HuH-7 (cell line): ENCODE measurements around the gene CD2AP.
"Not testable (repeated sequence)": the region's sequence is repeated elsewhere in the genome, so short reads cannot be mapped to it uniquely, and the experiment has no call there.

Source experiments
- DNase-seq: peaks from one replicate; pipeline ENCODE4 v3.0.0; 2011; ENCODE audit warnings: low spot score

CD2AP gene

GRCh38 chr6:47566602-47567001 is 89.0 kb downstream of the CD2AP start:
- DNase-seq: not testable (repeated sequence)

DNA sequence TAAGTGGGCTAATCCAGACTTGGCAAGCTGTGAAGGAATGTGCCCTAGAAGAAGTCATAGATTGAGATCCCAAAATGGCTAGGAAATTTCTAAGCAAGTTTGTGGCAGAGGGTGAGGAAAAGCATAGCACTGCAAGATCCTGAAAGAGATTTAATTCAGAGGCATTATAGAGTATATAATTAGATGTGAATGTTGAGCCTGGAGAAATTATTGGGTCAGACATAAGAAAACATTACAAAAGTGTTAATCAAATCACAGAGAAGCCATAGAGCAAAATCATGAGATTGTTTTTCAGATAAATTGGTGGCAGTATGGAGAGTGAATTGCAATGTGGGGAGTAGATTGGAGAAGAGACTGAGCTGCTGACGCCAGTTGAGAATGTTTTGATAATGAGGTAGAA is 90.0 kb downstream of the CD2AP start:
- no peak for DNase-seq

DNA sequence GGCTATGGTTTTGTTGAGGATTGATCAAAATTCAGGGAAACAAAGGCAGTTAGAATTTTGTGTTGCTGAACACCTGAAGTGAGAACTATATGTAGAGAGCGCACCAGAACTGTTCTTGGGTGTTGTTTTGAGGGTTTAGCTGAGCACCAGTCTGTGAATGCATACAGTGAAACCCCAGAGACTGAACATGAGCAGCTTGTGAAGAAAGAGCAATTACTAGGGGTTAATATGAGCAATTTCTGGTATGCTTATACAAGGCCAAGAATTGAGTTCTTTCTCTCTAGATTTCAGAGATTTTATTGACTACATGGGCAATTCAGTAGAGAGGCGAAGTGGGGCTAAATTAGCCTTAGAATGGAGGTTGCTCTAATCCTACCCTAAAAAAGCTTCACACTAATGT is 93.9 kb downstream of the CD2AP start:
- DNase-seq: no peak

DNA sequence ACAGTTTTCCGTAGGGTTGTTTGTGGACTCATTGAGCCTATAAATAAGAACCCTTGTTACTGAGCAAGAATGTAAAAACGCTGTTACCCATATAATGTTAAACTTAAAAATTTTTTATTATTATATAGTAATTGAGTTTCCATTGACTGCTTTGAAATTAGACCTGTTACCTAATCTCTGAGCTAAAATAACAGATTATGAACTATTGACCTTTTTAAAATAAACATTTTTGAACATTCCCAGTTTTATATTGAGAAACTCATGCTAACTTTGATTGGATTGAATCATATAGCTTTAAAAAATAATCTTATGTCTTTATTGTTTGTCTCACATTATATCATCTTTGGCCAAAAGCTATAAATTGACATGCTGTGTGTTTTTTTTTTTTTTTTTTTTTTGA is 95.5 kb downstream of the CD2AP start:
- DNase-seq: no peak

DNA sequence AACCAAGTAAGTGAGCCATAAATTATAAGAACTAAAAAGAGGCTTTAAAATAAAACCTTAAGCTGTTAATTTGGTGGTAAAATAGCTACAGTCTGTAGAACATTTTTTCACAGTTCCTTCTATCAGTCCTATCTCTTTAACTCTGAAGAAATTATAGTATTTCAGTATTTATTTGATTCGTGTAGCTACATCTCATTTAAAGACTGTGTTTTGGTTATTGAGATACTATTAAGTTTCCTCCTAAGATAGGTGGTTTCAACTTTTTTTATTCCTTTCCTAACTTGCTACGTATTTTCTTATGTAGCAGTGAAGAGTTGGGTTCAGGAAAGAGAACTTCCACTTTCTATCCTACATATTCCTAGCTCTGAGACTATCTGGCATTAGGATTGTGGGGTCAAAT is 97.2 kb downstream of the CD2AP start:
- no peak for DNase-seq

GRCh38 chr6:47579040-47579439 is 101.5 kb downstream of the CD2AP start:
- DNase-seq: no peak

- DNase-seq: no peak
These were observed 104.0 kb downstream of the CD2AP start for GRCh38 chr6:47581591-47581990.

DNA sequence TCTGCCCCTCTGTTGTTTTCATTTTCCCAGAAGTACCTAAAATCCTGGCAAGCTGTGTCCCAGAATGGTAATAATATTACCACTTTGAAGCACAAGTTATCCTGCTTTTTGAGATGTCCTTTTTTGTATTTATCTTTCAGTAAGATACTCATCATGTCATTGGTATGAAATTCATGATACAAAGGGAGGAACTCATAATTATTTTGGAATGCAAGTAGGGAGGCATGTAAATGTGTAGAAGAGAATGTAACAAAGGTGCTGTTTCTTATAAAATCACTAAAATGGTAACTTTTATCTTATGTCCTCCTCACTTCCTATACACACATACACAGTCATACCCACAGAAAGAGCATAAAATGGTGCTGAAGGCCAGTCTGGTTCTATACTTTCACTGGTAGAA is 109.9 kb downstream of the CD2AP start:
- no peak for DNase-seq

- DNase-seq: no peak
These were observed 114.7 kb downstream of the CD2AP start for GRCh38 chr6:47592131-47592840.

DNA sequence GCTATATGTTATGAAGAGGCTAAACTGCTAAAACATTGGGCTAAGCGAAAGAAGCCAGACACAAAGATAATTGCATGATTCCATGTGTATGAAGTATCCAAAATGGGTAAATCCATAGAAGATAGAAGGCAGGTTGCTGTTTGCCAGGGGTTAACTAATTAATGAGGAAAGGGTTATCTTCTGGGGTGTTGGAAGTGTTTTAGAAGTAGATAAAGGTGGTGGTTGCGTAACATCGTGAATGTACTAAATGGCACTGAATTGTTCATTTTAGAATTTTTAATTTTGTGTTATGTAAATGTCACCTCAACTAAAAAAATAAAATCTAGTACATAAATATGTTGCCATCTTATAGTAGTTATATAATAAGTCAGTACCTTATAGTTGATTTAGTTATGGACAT is 116.4 kb downstream of the CD2AP start:
- DNase-seq: no peak

DNA sequence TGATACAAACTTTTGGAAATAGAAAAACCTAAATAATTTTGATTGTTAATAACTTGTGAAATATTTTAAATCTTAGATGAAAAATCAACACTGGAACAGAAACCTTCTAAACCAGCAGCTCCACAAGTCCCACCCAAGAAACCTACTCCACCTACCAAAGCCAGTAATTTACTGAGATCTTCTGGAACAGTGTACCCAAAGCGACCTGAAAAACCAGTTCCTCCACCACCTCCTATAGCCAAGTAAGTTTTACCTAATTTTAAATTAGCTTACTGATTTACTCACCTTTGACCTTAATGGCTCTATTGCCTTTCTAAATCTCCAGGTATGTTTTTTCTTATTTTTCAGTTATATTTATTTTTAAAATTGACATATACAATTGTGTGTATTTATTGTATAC is 118.2 kb downstream of the CD2AP start:
- no peak for DNase-seq

GRCh38 chr6:47598367-47598766 is 120.8 kb downstream of the CD2AP start:
- DNase-seq: no peak

DNA sequence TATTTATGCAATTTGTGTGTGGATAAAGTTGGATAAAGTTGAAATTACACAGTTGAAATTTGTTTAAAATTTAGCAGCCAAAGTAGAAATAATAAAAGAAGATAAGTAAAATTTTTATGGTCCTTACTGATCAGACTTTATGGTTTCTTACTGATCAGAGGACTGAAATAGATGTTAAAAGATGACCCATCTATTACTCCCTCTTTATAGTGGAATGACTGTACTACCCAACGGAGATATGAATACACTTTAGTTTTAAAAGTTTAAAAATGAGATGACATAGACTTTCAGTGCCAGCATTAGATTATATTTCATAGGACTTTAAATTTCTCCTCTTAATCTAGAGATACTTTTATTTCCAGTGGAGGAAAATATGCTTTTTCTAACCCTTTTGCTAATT is 121.9 kb downstream of the CD2AP start:
- DNase-seq: no peak

GRCh38 chr6:47603227-47603626 is 125.6 kb downstream of the CD2AP start:
- DNase-seq: no peak

GRCh38 chr6:47603995-47604394 is 126.4 kb downstream of the CD2AP start:
- DNase-seq: no peak

DNA sequence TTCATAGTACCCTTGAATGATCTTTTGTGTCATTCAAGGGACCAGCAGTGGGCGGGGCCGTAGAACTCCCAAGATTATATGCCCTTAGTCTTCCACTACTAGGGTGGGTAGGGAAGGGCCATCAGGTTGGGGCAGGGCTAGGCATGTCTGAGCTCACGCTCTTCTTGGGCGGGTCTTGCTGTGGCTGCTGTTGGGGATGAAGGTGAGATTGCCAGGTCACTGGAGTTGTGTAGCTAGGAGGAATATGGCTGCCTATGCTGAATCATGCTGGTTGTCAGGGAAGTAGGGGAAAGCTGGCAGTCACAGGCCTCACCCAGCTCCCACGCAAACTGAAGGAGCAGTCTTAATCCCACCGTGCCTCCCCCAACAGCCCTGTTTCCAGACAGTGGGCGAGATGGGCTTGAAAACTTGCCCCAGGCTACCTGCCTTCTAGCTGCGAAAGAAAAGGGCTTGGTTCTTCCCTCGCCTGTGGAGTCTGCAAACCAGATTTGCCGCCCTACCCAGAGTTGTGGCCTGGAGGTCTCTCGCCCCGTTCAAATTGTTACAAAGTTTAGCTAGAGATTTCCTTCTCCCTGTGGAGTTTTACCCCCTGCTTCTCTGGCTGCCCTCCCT is 144.4 kb downstream of the CD2AP start:
- DNase-seq: no peak

GRCh38 chr6:47626782-47627181 is 149.2 kb downstream of the CD2AP start:
- DNase-seq: no peak

GRCh38 chr6:47628448-47629272 is 151.1 kb downstream of the CD2AP start:
- DNase-seq: no peak

DNA sequence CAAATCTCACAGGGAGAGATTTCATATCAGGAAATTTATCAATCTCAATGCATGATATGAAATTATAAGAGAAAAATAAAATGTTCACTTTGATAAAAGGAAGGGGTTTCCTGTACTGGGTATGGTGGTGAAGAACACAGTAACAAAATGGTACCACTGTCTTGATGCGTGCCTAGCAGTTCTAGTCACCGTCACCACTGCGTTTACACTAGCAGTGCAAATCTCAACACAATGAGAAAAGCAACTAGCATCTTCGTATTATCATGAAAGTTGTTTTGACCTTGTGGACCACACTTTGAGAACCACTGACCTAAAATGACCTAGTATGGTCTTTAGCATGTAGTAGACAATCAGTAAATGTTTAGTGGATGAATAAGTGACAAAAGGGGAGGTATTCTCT is 152.4 kb downstream of the CD2AP start:
- no peak for DNase-seq

GRCh38 chr6:47630587-47630986 is 153.0 kb downstream of the CD2AP start:
- DNase-seq: no peak

- no peak for DNase-seq
These were observed 153.7 kb downstream of the CD2AP start for GRCh38 chr6:47631269-47631772.

DNA sequence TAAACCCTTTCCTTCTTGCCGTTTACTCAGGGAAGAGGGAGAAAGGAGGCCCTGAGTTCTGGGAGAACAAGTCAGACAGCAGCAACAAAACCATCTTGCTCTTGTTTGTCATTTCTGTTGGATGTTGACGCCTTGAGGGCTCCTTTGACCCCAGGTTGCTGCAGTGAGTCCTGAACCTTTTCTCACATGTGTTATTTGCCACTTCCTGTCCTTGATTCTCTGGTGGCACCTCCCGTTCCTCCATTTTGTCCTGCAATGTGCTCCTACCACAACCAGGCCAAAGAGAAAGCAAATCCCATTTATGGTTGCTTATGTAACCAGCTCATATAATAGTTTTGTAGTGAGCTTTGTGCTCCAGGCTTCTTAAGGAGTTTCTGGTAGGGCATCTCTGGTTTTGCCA is 154.2 kb downstream of the CD2AP start:
- no peak for DNase-seq

DNA sequence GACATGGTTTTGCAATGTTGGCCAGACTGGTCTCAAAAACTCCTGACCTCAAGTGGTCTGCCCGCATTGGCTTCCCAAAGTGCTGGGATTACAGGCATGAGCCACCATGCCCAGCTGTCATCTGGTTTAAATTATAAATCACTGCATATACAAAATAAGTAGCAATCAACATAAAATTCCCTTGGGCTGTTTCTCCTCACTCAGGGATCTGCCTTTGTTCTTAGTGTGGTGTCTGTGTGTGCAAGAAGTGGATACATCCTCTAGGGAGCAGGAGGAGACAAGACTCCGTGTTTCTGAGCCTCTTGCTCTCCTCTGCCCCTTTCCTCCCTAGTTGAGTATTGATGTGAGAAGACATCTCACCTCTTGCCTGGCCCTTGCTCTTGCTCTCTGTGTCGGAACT is 155.6 kb downstream of the CD2AP start:
- DNase-seq: no peak
